Immature natural killer cell (primary cell): ENCODE measurements around the gene PCSK9. TPM values are rescaled to one million over a fixed set of nuclear protein-coding genes. Genes with fewer than 3 reads are reported as not detected.
A peak's percentile ranks its signal among the peaks of the same experiment; 100 is the strongest.

Source experiments
- DNase-seq, 3 donors: peaks; one replicate each; pipeline ENCODE4 v3.0.0; 2022; ENCODE audit warnings: mixed read lengths in 1 of 3
- H3K27ac Mint-ChIP-seq, 6 donors: one replicate each; pipeline ENCODE4 v1.8.0; 2020; ENCODE audit warnings: mixed read lengths in 6 of 6, mild to moderate bottlenecking in 5 of 6, inconsistent platforms in 4 of 6, moderate library complexity in 3 of 6
- H3K27me3 Mint-ChIP-seq, 3 donors: one replicate each; pipeline ENCODE4 v1.8.0; 2020 to 2021; ENCODE audit warnings: low read depth in 3 of 3, mild to moderate bottlenecking in 3 of 3, mixed read lengths in 3 of 3, moderate library complexity in 3 of 3, inconsistent platforms in 1 of 3
- H3K36me3 Mint-ChIP-seq, 3 donors: one replicate each; pipeline ENCODE4 v1.8.0; 2020; ENCODE audit warnings: mixed read lengths in 3 of 3, inconsistent platforms in 2 of 3, mild to moderate bottlenecking in 2 of 3
- H3K4me1 Mint-ChIP-seq, 2 donors: one replicate each; pipeline ENCODE4 v1.8.0; 2020; ENCODE audit warnings: inconsistent platforms in 2 of 2, mild to moderate bottlenecking in 2 of 2, mixed read lengths in 2 of 2, moderate library complexity in 1 of 2
- H3K4me3 Mint-ChIP-seq, 5 donors: one replicate each; pipeline ENCODE4 v1.8.0; 2020; ENCODE audit warnings: mild to moderate bottlenecking in 5 of 5, mixed read lengths in 5 of 5, inconsistent platforms in 3 of 5, moderate library complexity in 3 of 5
- H3K9me3 Mint-ChIP-seq, 6 donors: one replicate each; pipeline ENCODE4 v1.8.0; 2020; ENCODE audit warnings: mild to moderate bottlenecking in 6 of 6, mixed read lengths in 6 of 6, inconsistent platforms in 4 of 6, moderate library complexity in 3 of 6
- polyA plus RNA-seq, 3 donors: library from polyadenylated mRNA; unstranded; fragments of 300-500 nt; fragmentation: Illumina TruSeq; gene quantifications; one replicate each; pipeline ENCODE4 v1.2.3, GENCODE V29; 2021

PCSK9 gene
- polyA plus RNA-seq, 3 donors from 2014 or later: not detected

GRCh38 chr1:55054396-55054795, 15.0 kb downstream of the PCSK9 start:
- no peak for DNase-seq
- no peaks in the 10 kb centered on the region for H3K9me3 Mint-ChIP-seq
- H3K27ac Mint-ChIP-seq: no peak overlapping the region
- H3K36me3 Mint-ChIP-seq: no peaks in the 10 kb centered on the region
- no peaks in the 10 kb centered on the region for H3K4me1 Mint-ChIP-seq
- peaks cover 0 to 4% (median 3%) of the 10 kb centered on the region in 3 donors for H3K27me3 Mint-ChIP-seq
- no peak overlapping the region for H3K4me3 Mint-ChIP-seq

GRCh38 chr1:55055084-55055882, 15.9 kb downstream of the PCSK9 start:
- Mint-ChIP-seq H3K4me1 (no peaks in the 10 kb centered on the region), H3K9me3 (no peaks in the 10 kb centered on the region), H3K4me3 (peak overlapping the region in 1 of 5 donors; percentile 9), H3K36me3 (no peaks in the 10 kb centered on the region), H3K27me3 (peaks cover 2 to 4% (median 3%) of the 10 kb centered on the region in 3 donors), H3K27ac (no peak overlapping the region)
- DNase-seq: no peak

GRCh38 chr1:55055951-55056631, 16.7 kb downstream of the PCSK9 start:
- DNase-seq: no peak
- H3K27ac Mint-ChIP-seq: no peak overlapping the region
- peaks cover 0 to 2% of the 10 kb centered on the region in 2 donors for H3K4me1 Mint-ChIP-seq
- peaks cover 0 to 4% (median 2%) of the 10 kb centered on the region in 3 donors for H3K27me3 Mint-ChIP-seq
- peak overlapping the region in 2 of 5 donors; percentile 23 to 68 for H3K4me3 Mint-ChIP-seq
- H3K36me3 Mint-ChIP-seq: no peaks in the 10 kb centered on the region
- no peaks in the 10 kb centered on the region for H3K9me3 Mint-ChIP-seq

GRCh38 chr1:55056632-55056992, 17.3 kb downstream of the PCSK9 start:
- H3K4me3 Mint-ChIP-seq: peak overlapping the region in 2 of 5 donors; percentile 23 to 68
- no peak overlapping the region for H3K27ac Mint-ChIP-seq
- no peak for DNase-seq
- H3K9me3 Mint-ChIP-seq: no peaks in the 10 kb centered on the region
- H3K27me3 Mint-ChIP-seq: peaks cover 0 to 4% (median 2%) of the 10 kb centered on the region in 3 donors
- peaks cover 0 to 2% of the 10 kb centered on the region in 2 donors for H3K4me1 Mint-ChIP-seq
- no peaks in the 10 kb centered on the region for H3K36me3 Mint-ChIP-seq

DNA sequence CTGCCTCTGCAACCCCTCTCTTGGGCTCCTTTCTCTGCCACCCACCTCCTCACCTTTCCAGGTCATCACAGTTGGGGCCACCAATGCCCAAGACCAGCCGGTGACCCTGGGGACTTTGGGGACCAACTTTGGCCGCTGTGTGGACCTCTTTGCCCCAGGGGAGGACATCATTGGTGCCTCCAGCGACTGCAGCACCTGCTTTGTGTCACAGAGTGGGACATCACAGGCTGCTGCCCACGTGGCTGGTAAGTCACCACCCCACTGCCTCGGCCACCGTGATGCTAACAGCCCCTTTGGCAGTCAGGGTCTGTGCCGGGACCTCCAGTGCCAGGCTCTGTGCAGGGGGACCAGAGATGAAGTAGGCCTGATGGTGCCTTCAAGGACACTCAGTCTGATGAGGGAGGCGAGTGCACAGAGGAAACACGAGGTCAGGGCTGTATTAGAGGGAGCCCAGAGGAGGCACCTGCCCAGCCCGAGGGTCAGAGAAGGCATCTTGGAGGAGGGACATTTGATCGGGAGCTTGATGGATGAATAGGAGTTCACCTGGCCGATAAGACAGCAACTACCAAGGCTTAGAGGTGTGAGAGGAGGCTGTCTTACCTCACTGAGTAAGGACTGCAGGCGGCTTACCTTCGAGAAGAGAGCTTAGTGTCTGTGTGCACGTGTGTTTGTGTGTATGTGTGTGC, 18.1 kb downstream of the PCSK9 start:
- H3K27ac Mint-ChIP-seq: no peak overlapping the region
- H3K9me3 Mint-ChIP-seq: no peaks in the 10 kb centered on the region
- H3K4me1 Mint-ChIP-seq: peaks cover 0 to 2% of the 10 kb centered on the region in 2 donors

DNA sequence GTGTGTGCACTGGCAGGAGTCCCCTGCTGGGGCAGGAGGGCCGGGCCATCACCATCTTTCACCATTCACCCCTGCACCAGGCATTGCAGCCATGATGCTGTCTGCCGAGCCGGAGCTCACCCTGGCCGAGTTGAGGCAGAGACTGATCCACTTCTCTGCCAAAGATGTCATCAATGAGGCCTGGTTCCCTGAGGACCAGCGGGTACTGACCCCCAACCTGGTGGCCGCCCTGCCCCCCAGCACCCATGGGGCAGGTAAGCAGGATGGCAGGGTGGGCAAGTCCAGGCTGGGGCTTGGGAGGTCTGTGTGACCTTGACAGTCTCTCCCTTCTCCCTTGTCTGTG, 18.6 kb downstream of the PCSK9 start:
- no peaks in the 10 kb centered on the region for H3K36me3 Mint-ChIP-seq
- no peak for DNase-seq
- peaks cover 0 to 2% of the 10 kb centered on the region in 2 donors for H3K4me1 Mint-ChIP-seq
- no peak overlapping the region for H3K27ac Mint-ChIP-seq
- no peaks in the 10 kb centered on the region for H3K9me3 Mint-ChIP-seq
- peaks cover 0 to 4% (median 2%) of the 10 kb centered on the region in 3 donors for H3K27me3 Mint-ChIP-seq
- H3K4me3 Mint-ChIP-seq: no peak overlapping the region

More for the DNA sequence above, 18.1 kb downstream of the PCSK9 start:
- Mint-ChIP-seq H3K27me3 (peaks cover 0 to 4% (median 2%) of the 10 kb centered on the region in 3 donors), H3K36me3 (no peaks in the 10 kb centered on the region), H3K4me3 (no peak overlapping the region)
- no peak for DNase-seq

DNA sequence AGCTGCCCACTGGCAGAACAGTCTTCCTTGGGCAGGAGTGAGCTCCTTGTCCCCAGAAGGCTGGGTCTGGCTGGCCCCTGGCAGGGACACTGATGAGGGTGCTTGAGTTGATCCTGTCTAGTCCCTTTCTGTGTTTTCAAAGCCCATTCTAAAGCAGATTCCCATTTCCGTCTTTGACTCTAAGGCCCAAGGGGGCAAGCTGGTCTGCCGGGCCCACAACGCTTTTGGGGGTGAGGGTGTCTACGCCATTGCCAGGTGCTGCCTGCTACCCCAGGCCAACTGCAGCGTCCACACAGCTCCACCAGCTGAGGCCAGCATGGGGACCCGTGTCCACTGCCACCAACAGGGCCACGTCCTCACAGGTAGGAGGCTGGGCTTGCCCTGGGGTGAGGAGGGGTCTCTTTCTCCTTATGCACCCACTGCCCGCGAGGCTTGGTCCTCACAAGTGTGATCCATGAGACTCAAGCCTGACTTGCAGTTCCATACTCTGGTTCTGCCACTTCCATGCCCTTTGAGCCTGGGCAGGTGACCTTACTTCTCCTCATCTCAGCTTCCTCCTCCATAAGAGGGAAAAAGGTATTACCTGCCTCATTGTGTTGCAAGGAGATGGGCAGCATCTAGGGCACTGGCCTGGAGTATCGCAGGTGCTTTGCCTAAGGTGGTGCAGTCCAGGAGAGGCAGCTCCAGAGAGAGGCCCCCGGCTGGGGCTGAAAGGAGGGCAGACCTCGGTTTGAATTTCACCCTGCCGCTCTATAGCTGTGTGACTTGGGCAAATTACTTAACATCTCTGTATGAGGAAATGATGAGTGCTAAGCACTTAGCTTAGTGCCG, 20.2 kb downstream of the PCSK9 start:
- Mint-ChIP-seq H3K36me3 (no peaks in the 10 kb centered on the region), H3K4me3 (no peak overlapping the region), H3K9me3 (no peaks in the 10 kb centered on the region), H3K27me3 (peaks cover 0 to 4% (median 2%) of the 10 kb centered on the region in 3 donors), H3K27ac (peak overlapping the region in 1 of 6 donors; percentile 71), H3K4me1 (peaks cover 0 to 2% of the 10 kb centered on the region in 2 donors)
- no peak for DNase-seq

- no peaks in the 10 kb centered on the region for H3K9me3 Mint-ChIP-seq
- H3K27ac Mint-ChIP-seq: peak overlapping the region in 1 of 6 donors; percentile 71
- H3K4me3 Mint-ChIP-seq: no peak overlapping the region
- no peak for DNase-seq
- peaks cover 0 to 2% (median 0%) of the 10 kb centered on the region in 3 donors for H3K27me3 Mint-ChIP-seq
- H3K36me3 Mint-ChIP-seq: no peaks in the 10 kb centered on the region
- H3K4me1 Mint-ChIP-seq: peaks cover 0 to 4% of the 10 kb centered on the region in 2 donors
Observed at GRCh38 chr1:55060133-55060999, 21.0 kb downstream of the PCSK9 start.

DNA sequence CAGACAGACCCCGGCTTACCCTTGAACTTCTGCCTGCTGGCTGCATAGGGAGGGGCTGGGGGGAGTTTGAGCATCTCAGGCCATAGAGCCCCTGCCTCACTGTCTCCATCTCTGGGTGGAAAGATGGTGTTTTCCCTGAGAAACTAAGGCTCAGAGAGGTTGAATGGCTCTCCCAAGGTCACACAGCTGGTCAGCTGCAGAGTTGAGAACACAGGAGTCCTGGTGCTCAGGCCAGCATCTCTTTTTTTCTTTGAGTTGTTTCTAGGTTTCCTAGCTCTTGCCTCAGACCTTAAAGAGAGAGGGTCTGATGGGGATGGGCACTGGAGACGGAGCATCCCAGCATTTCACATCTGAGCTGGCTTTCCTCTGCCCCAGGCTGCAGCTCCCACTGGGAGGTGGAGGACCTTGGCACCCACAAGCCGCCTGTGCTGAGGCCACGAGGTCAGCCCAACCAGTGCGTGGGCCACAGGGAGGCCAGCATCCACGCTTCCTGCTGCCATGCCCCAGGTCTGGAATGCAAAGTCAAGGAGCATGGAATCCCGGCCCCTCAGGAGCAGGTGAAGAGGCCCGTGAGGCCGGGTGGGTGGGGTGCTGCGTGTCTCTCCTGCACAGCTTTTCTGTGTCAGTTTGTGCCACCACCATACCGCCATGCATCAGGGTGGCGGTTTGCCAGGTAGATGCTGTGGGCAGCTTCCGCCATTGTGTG, 21.8 kb downstream of the PCSK9 start:
- Mint-ChIP-seq H3K4me1 (peaks cover 0 to 4% of the 10 kb centered on the region in 2 donors), H3K4me3 (no peak overlapping the region), H3K36me3 (peaks cover 0 to 6% (median 4%) of the 10 kb centered on the region in 3 donors), H3K27me3 (peaks cover 0 to 2% (median 0%) of the 10 kb centered on the region in 3 donors), H3K27ac (peak overlapping the region in 2 of 6 donors; percentile 14 to 71), H3K9me3 (no peaks in the 10 kb centered on the region)
- no peak for DNase-seq

DNA sequence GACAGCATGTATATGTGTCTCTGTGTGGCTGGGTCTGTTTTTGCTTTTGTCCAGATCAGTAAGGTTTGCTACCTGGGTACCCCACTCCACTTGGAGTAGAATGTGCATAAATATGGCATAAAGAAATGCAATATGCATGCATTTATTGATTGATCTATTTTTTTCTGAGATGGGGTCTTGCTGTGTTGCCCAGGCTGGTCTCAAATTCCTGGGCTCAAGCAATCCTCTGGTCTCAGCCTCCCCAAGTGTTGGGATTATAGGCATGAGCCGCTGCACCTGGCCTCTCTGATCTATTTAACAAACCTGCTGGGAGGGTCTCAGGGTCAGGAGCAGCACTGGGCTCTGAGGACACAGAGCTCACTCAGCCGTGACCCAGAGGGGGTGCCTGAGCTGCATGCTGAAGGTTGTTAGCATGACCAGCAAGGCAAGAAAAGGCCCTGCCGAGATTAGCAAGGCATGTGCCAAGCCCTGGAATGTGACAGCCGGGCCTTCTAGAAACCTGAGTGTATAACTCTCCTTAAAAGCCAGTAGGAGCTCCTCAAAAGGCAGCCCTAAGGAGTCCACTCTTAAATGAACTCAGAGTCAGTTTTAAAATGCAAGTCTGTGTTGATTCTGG, 22.5 kb downstream of the PCSK9 start:
- DNase-seq: no peak
- H3K9me3 Mint-ChIP-seq: no peaks in the 10 kb centered on the region
- no peak overlapping the region for H3K4me3 Mint-ChIP-seq
- no peak overlapping the region for H3K27ac Mint-ChIP-seq
- peaks cover 0 to 11% (median 6%) of the 10 kb centered on the region in 3 donors for H3K36me3 Mint-ChIP-seq
- H3K4me1 Mint-ChIP-seq: peaks cover 3 to 5% of the 10 kb centered on the region in 2 donors
- peaks cover 0 to 2% (median 0%) of the 10 kb centered on the region in 3 donors for H3K27me3 Mint-ChIP-seq

GRCh38 chr1:55062801-55063576, 23.6 kb downstream of the PCSK9 start:
- H3K4me1 Mint-ChIP-seq: peaks cover 6 to 10% of the 10 kb centered on the region in 2 donors
- H3K4me3 Mint-ChIP-seq: no peak overlapping the region

More at GRCh38 chr1:55062801-55063576, 23.6 kb downstream of the PCSK9 start:
- H3K9me3 Mint-ChIP-seq: no peaks in the 10 kb centered on the region
- DNase-seq: no peak
- H3K36me3 Mint-ChIP-seq: peaks cover 0 to 18% (median 13%) of the 10 kb centered on the region in 3 donors
- H3K27ac Mint-ChIP-seq: no peak overlapping the region
- peaks cover 0 to 2% (median 0%) of the 10 kb centered on the region in 3 donors for H3K27me3 Mint-ChIP-seq
